HCT116 (cell line): Measurements from ENCODE around the gene ELANE.

Experiments used
- ATF3 ChIP-seq: IDR thresholded peaks from 2 replicates; pipeline ENCODE4 v1.6.1; 2012
- CTCF ChIP-seq, 3 experiments: fragments of 200-600 bp in 1 of 3; sonication (generic) in 1 of 3; IDR thresholded peaks in 2 of 3; conservative IDR thresholded peaks in 1 of 3; 2 replicates each; pipeline ENCODE4 v1.5.1; 2012 to 2017; ENCODE audit warnings: low read depth in 2 of 3, low read length in 2 of 3, antibody characterized with exemption in 1 of 3, borderline replicate concordance in 1 of 3, control low read depth in 1 of 3, mild to moderate bottlenecking in 1 of 3, mixed read lengths in 1 of 3, mixed run types in 1 of 3, moderate library complexity in 1 of 3; ENCODE audit not compliant: insufficient read depth in 1 of 3
- EZH2 ChIP-seq: fragments of 200-600 bp; sonication (generic); IDR thresholded peaks from 2 replicates; pipeline ENCODE4 v1.6.1; 2017; ENCODE audit warnings: antibody characterized with exemption, mixed run types
- FOSL1 ChIP-seq: IDR thresholded peaks from 2 replicates; pipeline ENCODE4 v1.6.1; 2012; ENCODE audit warnings: low read depth
- JUND ChIP-seq: IDR thresholded peaks from 2 replicates; pipeline ENCODE4 v1.6.1; 2012
- MAX ChIP-seq: IDR thresholded peaks from 2 replicates; pipeline ENCODE4 v1.6.1; 2012
- POLR2A ChIP-seq: IDR thresholded peaks from 2 replicates; pipeline ENCODE4 v1.7.0; 2011; ENCODE audit warnings: borderline replicate concordance; ENCODE audit not compliant: insufficient read depth, insufficient read length; ENCODE audit errors: extremely low read depth
- POLR2AphosphoS5 ChIP-seq: IDR thresholded peaks from 2 replicates; pipeline ENCODE4 v1.6.1; 2011; ENCODE audit warnings: mild to moderate bottlenecking, low read depth, low read length, moderate library complexity
- REST ChIP-seq: IDR thresholded peaks from 2 replicates; pipeline ENCODE4 v1.6.1; 2012; ENCODE audit warnings: low read depth
- ZFX ChIP-seq: fragments of 450-650 bp; IDR thresholded peaks from 2 replicates; pipeline ENCODE4 v1.6.1; 2017
- ZNF274 ChIP-seq: fragments of 200-500 bp; sonication (Bioruptor generic); IDR thresholded peaks from 2 replicates; pipeline ENCODE4 v1.6.1; 2014; ENCODE audit warnings: mild to moderate bottlenecking, low read depth, low read length, inconsistent platforms

GRCh38 chr19:873561-874041 is 21.5 kb downstream of the ELANE start:
- TF ChIP-seq ATF3 = no peak
- no peak for TF ChIP-seq CTCF (IDR thresholded peaks at IDR 0.05 in 2 of 3, conservative IDR thresholded peaks at IDR 0.05 in 1 of 3; ENCODE audit: borderline replicate concordance in 1 of 3, insufficient read depth in 1 of 3, low read depth in 2 of 3, low read length in 2 of 3)
- TF ChIP-seq JUND = no peak
- no peak for TF ChIP-seq POLR2A
- no peak for TF ChIP-seq REST
- TF ChIP-seq EZH2 = no peak
- TF ChIP-seq MAX = no peak
- no peak for TF ChIP-seq POLR2AphosphoS5
- TF ChIP-seq ZFX = no peak
- no peak for TF ChIP-seq FOSL1
- no peak for TF ChIP-seq ZNF274
